ENCODE measurements around the gene NAPB.
A peak's percentile ranks its signal among the peaks of the same experiment; 100 is the strongest.

The NAPB gene

DNA sequence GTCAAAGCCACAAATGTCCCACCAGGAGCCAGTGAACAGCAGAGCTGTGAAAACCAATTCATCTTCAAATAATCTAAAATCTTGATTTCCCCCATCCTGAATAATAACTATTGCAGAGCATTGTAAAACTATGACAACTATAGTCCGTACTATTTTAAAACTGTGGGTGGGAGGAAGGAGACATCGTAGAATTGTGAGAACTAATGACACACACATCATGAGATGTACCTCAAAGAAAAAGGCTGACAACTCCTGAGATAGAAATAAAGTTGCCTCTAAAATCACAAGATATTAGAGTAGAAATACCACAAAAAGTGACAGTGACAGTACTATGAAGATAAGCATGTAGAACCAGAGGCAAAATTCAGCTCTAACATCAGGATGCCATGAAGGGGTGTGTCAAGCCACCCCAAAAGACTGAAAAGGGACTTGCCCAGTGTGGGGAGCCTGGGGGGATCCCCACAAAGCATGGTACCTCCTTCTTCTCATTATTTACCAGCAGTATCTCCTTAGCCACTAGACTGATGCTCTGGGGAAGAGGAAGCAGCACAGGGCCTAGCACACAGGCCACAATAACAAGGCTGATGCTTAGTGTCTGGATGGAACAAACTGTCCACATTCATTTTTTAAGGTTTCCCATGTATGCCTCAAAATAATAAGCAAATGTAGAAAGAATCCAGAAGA is 13.4 kb downstream of the NAPB start:
- DNase-seq (ENCODE audit: low read depth) = no peak
- TF ChIP-seq, protein P1, sequence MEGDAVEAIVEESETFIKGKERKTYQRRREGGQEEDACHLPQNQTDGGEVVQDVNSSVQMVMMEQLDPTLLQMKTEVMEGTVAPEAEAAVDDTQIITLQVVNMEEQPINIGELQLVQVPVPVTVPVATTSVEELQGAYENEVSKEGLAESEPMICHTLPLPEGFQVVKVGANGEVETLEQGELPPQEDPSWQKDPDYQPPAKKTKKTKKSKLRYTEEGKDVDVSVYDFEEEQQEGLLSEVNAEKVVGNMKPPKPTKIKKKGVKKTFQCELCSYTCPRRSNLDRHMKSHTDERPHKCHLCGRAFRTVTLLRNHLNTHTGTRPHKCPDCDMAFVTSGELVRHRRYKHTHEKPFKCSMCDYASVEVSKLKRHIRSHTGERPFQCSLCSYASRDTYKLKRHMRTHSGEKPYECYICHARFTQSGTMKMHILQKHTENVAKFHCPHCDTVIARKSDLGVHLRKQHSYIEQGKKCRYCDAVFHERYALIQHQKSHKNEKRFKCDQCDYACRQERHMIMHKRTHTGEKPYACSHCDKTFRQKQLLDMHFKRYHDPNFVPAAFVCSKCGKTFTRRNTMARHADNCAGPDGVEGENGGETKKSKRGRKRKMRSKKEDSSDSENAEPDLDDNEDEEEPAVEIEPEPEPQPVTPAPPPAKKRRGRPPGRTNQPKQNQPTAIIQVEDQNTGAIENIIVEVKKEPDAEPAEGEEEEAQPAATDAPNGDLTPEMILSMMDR (conservative IDR thresholded peaks at IDR 0.05; ENCODE audit: low read length) = no peak

DNA sequence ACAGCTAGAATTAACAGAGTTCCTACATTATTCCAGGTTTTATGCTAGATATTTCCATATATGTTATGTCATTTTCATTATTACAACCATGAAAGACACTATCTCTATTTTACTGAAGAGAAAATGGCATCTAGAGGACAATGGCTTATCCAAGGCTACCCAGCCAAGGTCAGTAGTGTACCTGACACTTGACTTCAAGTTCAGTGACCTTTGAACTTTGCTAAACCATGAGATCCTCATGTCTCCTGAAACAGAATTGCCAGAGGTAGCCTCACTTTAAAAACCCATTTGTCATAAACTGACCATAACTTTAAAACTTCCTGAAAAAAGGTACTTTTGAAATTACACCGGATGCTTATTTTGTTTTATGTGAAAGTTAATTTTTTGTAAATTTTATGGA is 14.4 kb downstream of the NAPB start:
- TF ChIP-seq, protein P1 (conservative IDR thresholded peaks at IDR 0.05; ENCODE audit: low read length) = no peak
- no peak for DNase-seq (ENCODE audit: low read depth)
- H3K4me3 ChIP-seq (ENCODE audit: low read length) = no peak overlapping the region

More for the DNA sequence above, 13.4 kb downstream of the NAPB start:
- no peak overlapping the region for H3K4me3 ChIP-seq (ENCODE audit: low read length)

DNA sequence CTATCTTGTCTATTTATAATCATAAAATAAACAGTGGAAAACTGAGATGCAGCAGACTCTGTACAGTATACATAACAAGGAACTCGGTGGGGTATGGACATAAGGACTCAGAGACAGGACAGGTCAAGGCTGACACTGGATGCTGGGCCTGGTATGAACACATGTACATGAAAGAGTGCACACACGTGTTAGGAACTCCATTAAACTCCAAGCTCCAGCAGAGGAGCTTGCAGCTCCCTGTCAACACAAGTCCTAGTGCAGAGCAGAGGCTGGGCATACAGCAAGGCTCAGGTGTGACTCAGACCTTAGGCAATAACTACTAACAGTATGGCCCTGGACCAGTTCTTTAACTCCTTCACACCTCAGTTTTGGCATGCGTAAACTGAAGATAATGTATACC is 17.1 kb downstream of the NAPB start:
- TF ChIP-seq, protein P1 (conservative IDR thresholded peaks at IDR 0.05; ENCODE audit: low read length) = no peak
- DNase-seq (ENCODE audit: low read depth) = peak; percentile 34
- no peak overlapping the region for H3K4me3 ChIP-seq (ENCODE audit: low read length)

DNA sequence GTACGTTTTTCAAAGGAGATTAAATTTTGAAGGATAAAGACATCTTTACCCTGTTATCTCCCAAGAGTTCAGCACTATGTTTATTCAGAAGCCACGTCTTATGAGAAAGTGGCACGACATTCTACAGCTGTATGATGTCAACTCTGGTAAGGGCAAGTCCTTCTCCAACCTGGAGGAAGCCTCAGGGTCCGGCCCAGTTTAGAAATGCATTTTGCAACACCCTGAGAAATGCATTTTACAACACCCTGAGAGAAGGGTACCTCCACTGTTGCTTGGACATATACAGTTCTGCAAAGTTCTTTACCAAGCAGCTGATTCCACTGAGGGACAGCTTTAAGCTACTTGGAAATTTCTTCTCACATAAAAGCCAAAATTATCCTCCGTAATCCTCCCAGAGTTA is 17.5 kb downstream of the NAPB start:
- TF ChIP-seq, protein P1 (conservative IDR thresholded peaks at IDR 0.05; ENCODE audit: low read length) = no peak
- H3K4me3 ChIP-seq (ENCODE audit: low read length) = no peak overlapping the region

DNA sequence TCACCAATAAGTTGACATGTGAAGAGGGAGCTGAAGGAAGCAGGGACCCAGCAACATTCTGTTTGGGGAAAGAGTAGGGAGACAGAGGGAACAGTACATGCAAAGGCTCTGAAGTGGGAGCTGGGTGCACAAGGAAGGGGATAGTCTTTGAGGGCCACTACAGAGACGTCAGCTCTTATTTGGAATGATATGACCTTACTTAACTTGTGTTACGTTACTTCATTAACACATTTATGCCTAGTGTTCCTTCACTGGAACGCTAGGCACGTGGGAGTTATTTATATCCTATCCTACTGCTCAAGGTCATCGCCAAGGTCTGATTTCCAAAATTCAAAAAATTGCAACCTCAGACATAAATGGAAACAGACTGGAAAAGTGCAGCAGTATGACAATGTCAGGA is 20.2 kb downstream of the NAPB start:
- no peak overlapping the region for H3K4me3 ChIP-seq (ENCODE audit: low read length)
- DNase-seq (ENCODE audit: low read depth) = no peak
- TF ChIP-seq, protein P1 (conservative IDR thresholded peaks at IDR 0.05; ENCODE audit: low read length) = no peak

More for the DNA sequence above, 17.5 kb downstream of the NAPB start:
- DNase-seq (ENCODE audit: low read depth) = no peak

DNA sequence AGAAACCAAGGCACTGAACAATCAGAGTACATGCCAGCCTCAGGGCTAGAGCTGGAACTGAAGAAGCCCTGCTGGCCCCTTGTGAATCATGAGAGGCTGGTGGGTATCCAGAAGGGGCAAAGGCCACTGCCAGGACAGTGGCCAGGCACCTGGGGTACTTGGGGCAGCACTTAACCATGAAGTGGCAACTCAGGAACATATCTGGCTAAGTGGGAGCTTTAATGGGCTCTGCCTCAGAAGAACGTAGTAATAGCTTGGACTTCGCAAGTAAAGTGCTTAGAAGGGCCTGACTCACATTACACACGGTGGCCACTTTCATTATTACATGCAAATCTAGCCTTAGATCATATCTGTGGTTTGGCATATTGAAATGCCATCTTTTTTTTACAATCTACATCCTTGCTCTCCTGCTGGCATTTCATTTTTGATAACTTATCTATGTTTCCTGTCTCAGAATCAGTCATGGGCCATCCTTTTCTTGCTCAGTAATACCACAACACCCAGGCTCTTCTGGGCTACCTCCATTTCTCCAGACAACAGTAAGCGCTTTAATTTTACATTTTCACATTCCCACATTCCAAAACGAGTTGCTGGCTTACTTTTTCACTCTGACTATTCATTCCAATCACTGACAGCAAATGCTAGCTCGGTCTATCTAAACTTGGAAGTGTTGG is 21.6 kb downstream of the NAPB start:
- no peak overlapping the region for H3K4me3 ChIP-seq (ENCODE audit: low read length)
- TF ChIP-seq, protein P1 (conservative IDR thresholded peaks at IDR 0.05; ENCODE audit: low read length) = no peak; the same call in 1 of the 2 replicates
- peak; percentile 57 for DNase-seq (ENCODE audit: low read depth)

DNA sequence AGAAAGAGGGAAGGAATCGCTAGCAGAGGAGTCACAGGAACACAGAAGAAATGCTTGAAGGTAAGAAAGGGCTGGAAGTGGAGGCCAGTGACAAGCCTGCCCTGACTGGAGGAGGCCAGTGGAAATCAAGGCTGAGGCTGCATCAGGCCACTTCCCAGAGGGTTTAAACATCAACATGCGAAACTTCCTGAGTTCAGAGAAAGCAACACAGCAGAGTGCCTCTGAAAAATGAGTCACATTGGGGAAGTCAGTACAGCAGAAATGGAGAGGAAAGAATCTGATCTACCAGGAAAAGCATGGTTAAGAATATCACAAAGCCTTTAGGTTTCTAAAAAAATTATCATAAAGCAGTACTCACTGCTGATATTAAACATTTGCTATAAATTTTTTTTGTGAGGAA is 23.3 kb downstream of the NAPB start:
- DNase-seq (ENCODE audit: low read depth) = peak; percentile 24
- TF ChIP-seq, protein P1 (conservative IDR thresholded peaks at IDR 0.05; ENCODE audit: low read length) = no peak
- no peak overlapping the region for H3K4me3 ChIP-seq (ENCODE audit: low read length)
